HG03342 (cell line): Measurements from ENCODE around the gene KCNV2.
"Not testable (repeated sequence)": the region's sequence is repeated elsewhere in the genome, so short reads cannot be mapped to it uniquely, and the experiment has no call there.

Experiments used
- ATAC-seq: cut with Tn5 transposase; IDR thresholded peaks from one replicate; pipeline ENCODE4 v1.9.1; 2021; ENCODE audit warnings: mild to moderate bottlenecking, moderate library complexity; ENCODE audit not compliant: unreplicated experiment

The KCNV2 gene

GRCh38 chr9:2717385-2717784, at the start of gene KCNV2:
Gene KCNV2 (plus strand): TSS chr9:2717510. CDS start chr9:2717740, 230 bp downstream.
- ATAC-seq: no peak

- ATAC-seq: no peak
Observed at GRCh38 chr9:2673161-2673560, 44.1 kb upstream of the KCNV2 start.

- no peak for ATAC-seq
Observed at GRCh38 chr9:2674141-2674824, 43.0 kb upstream of the KCNV2 start.

GRCh38 chr9:2675834-2676233, 41.5 kb upstream of the KCNV2 start:
- ATAC-seq: no peak

- ATAC-seq: no peak
Observed at GRCh38 chr9:2676466-2676865, 40.8 kb upstream of the KCNV2 start.

- ATAC-seq: no peak
Observed at GRCh38 chr9:2677915-2678889, 39.1 kb upstream of the KCNV2 start.

- no peak for ATAC-seq
Observed at GRCh38 chr9:2679011-2679410, 38.3 kb upstream of the KCNV2 start.

GRCh38 chr9:2681981-2682380, 35.3 kb upstream of the KCNV2 start:
- ATAC-seq: no peak

GRCh38 chr9:2686911-2687310, 30.4 kb upstream of the KCNV2 start:
- no peak for ATAC-seq

GRCh38 chr9:2688636-2689035, 28.7 kb upstream of the KCNV2 start:
- no peak for ATAC-seq

- ATAC-seq: no peak
Observed at GRCh38 chr9:2691212-2691611, 26.1 kb upstream of the KCNV2 start.

GRCh38 chr9:2691626-2692025, 25.7 kb upstream of the KCNV2 start:
- no peak for ATAC-seq

GRCh38 chr9:2693056-2693455, 24.3 kb upstream of the KCNV2 start:
- ATAC-seq: no peak

GRCh38 chr9:2697492-2697891, 19.8 kb upstream of the KCNV2 start:
- ATAC-seq: peak; percentile 72

- no peak for ATAC-seq
Observed at GRCh38 chr9:2700398-2700797, 16.9 kb upstream of the KCNV2 start.

- ATAC-seq: no peak
Observed at GRCh38 chr9:2700909-2701550, 16.3 kb upstream of the KCNV2 start.

GRCh38 chr9:2704504-2704903, 12.8 kb upstream of the KCNV2 start:
- no peak for ATAC-seq

GRCh38 chr9:2707256-2707655, 10.1 kb upstream of the KCNV2 start:
- not testable (repeated sequence) for ATAC-seq

- ATAC-seq: peak; percentile 58
Observed at GRCh38 chr9:2709645-2710101, 7.6 kb upstream of the KCNV2 start.

- no peak for ATAC-seq
Observed at GRCh38 chr9:2711716-2712115, 5.6 kb upstream of the KCNV2 start.

- ATAC-seq: no peak
Observed at GRCh38 chr9:2718001-2718697, 839 bp downstream of the KCNV2 start.
